IPS-15b (cell line): ENCODE data around the gene DHX32.
"Not testable (repeated sequence)": the region's sequence is repeated elsewhere in the genome, so short reads cannot be mapped to it uniquely, and the experiment has no call there.

Experiments
- H3K27me3 ChIP-seq: one replicate; pipeline ENCODE4 v1.6.1; 2013; ENCODE audit warnings: low read length; ENCODE audit not compliant: control insufficient read depth, insufficient read depth
- H3K36me3 ChIP-seq: one replicate; pipeline ENCODE4 v1.6.1; 2013; ENCODE audit warnings: low read length; ENCODE audit not compliant: control insufficient read depth, insufficient read depth
- H3K4me1 ChIP-seq: one replicate; pipeline ENCODE4 v1.6.1; 2013; ENCODE audit warnings: mild to moderate bottlenecking, low read length; ENCODE audit not compliant: control insufficient read depth, insufficient read depth
- H3K4me3 ChIP-seq: one replicate; pipeline ENCODE4 v1.5.1; 2013; ENCODE audit warnings: low read depth, low read length
- H3K9ac ChIP-seq: one replicate; pipeline ENCODE4 v1.6.1; 2013; ENCODE audit warnings: low read depth, mild to moderate bottlenecking, low read length
- H3K9me3 ChIP-seq: one replicate; pipeline ENCODE4 v1.6.1; 2013; ENCODE audit warnings: mild to moderate bottlenecking, low read length; ENCODE audit not compliant: control insufficient read depth, insufficient read depth

DHX32 gene

GRCh38 chr10:125881192-125881591, at the start of gene DHX32:
Gene DHX32 (minus strand): TSS chr10:125881292. CDS start chr10:125880824, 468 bp downstream.
- peaks cover 5% of the 10 kb centered on the region for H3K9me3 ChIP-seq
- H3K4me3 ChIP-seq = peak within 1 kb of the TSS; percentile 15
- no peaks in the 10 kb centered on the region for H3K36me3 ChIP-seq
- no peaks in the 10 kb centered on the region for H3K27me3 ChIP-seq
- H3K9ac ChIP-seq = peak within 1 kb of the TSS; percentile 38
- peaks cover 15% of the 10 kb centered on the region for H3K4me1 ChIP-seq

- Histone ChIP-seq H3K4me3 (no peak overlapping the region), H3K36me3 (no peaks in the 10 kb centered on the region), H3K9me3 (no peaks in the 10 kb centered on the region), H3K27me3 (no peaks in the 10 kb centered on the region), H3K9ac (no peak overlapping the region), H3K4me1 (no peaks in the 10 kb centered on the region)
These were observed 48.5 kb upstream of the DHX32 start for GRCh38 chr10:125929618-125930017.

GRCh38 chr10:125928928-125929585, 48.0 kb upstream of the DHX32 start:
- no peaks in the 10 kb centered on the region for H3K27me3 ChIP-seq
- no peak overlapping the region for H3K9ac ChIP-seq
- H3K4me3 ChIP-seq = no peak overlapping the region
- no peaks in the 10 kb centered on the region for H3K9me3 ChIP-seq
- H3K36me3 ChIP-seq = no peaks in the 10 kb centered on the region
- no peaks in the 10 kb centered on the region for H3K4me1 ChIP-seq

DNA sequence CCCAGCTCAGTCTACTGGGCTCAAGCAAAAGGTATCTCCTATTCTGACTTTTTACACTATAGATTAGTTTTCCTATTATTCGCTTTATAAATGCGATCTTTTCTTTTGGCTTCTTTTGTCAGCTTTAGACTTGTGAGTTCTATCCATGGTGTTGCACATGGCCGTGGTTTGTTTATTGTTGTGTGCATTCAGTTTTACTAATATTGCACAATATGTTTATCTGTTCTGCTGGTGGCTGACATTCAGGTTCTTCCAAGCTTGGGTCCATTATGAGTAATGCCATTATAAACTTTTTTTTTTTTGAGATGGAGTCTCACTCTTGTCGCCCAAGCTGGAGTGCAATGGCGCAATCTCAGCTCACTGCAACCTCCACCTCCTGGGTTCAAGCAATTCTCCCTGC, 46.2 kb upstream of the DHX32 start:
- not testable (repeated sequence) for H3K4me3 ChIP-seq, H3K9me3 ChIP-seq, H3K4me1 ChIP-seq, H3K27me3 ChIP-seq, H3K36me3 ChIP-seq, H3K9ac ChIP-seq

DNA sequence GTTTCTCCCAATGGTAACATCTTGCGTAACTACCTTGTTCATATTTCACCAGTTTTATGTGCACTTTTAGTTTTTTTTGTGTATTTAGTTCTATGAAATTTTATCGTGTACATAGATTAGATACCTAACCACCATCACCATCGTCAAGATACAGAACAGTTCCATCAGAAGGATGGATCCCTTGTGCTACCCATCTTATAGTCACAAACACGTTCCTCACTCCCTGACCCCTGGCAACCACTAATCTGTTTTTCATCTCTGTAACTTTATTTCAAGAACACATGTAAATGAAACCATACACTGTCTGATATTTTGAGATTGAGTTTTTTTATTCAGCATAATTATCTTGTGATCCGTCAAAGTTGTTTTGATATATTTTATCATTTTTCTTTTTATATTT, 45.2 kb upstream of the DHX32 start:
- no peaks in the 10 kb centered on the region for H3K27me3 ChIP-seq
- no peaks in the 10 kb centered on the region for H3K4me1 ChIP-seq
- H3K9ac ChIP-seq = no peak overlapping the region
- H3K4me3 ChIP-seq = no peak overlapping the region
- H3K36me3 ChIP-seq = no peaks in the 10 kb centered on the region
- H3K9me3 ChIP-seq = no peaks in the 10 kb centered on the region

DNA sequence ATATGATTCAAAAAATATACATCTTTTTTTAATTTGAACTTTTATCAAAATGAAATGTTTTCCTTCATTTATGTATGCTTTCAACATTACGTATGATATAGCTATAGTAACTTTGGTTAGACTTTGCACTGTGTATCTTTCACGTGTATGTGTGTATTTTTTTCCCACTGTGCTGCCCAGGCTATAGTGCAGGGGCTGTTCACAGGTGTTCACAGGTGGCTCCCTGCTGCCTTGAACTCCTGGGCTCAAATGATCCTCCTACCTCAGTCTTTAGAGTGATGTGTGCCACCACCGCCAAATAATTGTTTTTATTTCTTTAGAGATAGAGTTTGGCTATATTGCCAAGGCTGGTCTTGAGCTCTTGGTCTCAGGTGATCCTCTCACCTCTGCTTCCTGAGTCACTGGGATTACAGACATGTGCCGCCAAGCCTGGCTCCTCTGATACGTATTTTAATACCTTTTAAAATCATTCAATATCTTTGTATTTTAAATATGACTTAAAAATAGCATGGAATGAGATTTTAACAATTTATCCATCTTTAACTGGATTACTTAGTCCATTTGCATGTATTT, 44.3 kb upstream of the DHX32 start:
- Histone ChIP-seq H3K9ac (no peak overlapping the region), H3K36me3 (no peaks in the 10 kb centered on the region), H3K9me3 (no peaks in the 10 kb centered on the region), H3K4me1 (no peaks in the 10 kb centered on the region), H3K27me3 (no peaks in the 10 kb centered on the region), H3K4me3 (no peak overlapping the region)

- not testable (repeated sequence) for H3K27me3 ChIP-seq, H3K36me3 ChIP-seq, H3K9me3 ChIP-seq, H3K4me3 ChIP-seq, H3K4me1 ChIP-seq, H3K9ac ChIP-seq
These were observed 40.7 kb upstream of the DHX32 start for GRCh38 chr10:125921643-125922306.

DNA sequence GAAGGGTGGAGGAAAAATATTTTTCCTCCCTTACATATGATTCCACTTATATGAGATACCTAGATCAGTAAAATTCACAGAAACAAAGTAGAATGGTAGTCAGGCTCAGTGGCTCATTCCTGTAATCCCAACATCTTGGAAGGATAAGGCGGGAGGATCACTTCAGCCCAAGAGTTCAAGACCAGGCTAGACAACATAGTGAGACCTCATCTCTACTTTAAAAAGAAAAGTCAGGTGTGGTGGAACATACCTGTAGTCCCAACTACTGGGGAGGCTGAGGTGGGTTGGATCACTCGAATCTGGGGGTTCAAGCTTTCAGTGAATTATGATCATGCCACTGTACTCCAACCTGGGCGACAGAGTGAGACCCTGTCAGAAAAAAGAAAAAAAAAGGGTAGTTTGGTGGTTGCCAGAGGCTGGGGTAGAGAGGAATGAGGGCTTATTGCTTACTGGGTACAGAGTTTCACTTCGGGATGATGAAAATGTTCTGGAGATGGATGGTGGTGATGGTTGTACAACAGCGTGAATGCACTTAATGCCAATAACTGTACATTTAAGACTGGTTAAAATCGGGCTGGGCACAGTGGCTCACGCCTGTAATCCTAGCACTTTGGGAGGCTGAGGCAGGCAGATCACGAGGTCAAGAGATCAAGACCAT, 36.7 kb upstream of the DHX32 start:
- H3K4me1 ChIP-seq, H3K9ac ChIP-seq, H3K36me3 ChIP-seq, H3K4me3 ChIP-seq, H3K27me3 ChIP-seq, H3K9me3 ChIP-seq: not testable (repeated sequence)

- Histone ChIP-seq H3K4me1 (peaks cover 3% of the 10 kb centered on the region), H3K27me3 (no peaks in the 10 kb centered on the region), H3K36me3 (no peaks in the 10 kb centered on the region), H3K4me3 (no peak overlapping the region), H3K9me3 (peaks cover 3% of the 10 kb centered on the region), H3K9ac (no peak overlapping the region)
These were observed 35.9 kb upstream of the DHX32 start for GRCh38 chr10:125916977-125917376.

DNA sequence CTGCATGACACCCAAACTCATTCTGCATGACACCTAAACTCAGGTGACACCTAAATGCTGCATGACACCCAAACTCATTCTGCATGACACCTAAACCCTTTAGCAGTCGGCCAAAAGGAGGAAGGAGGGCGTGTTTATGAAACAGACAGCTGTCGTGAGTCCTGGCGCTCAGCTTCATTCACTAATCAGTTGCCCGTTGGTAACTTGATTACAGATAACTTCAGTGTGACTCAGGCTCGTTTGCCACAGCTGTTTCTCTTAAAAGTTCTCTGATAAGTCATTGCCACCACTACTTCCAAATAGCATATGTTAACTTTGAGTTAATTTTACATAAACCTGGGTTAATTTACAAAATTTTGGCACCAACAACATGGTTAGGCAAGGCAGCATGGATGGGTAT, 32.2 kb upstream of the DHX32 start:
- H3K9ac ChIP-seq = not testable (repeated sequence)

GRCh38 chr10:125911990-125912389, 30.9 kb upstream of the DHX32 start:
- Histone ChIP-seq H3K9ac (no peak overlapping the region), H3K4me1 (peaks cover 2% of the 10 kb centered on the region), H3K9me3 (peaks cover 3% of the 10 kb centered on the region), H3K36me3 (no peaks in the 10 kb centered on the region), H3K27me3 (no peaks in the 10 kb centered on the region), H3K4me3 (no peak overlapping the region)

More for the DNA sequence above, 32.2 kb upstream of the DHX32 start:
- H3K27me3 ChIP-seq, H3K4me1 ChIP-seq, H3K36me3 ChIP-seq, H3K4me3 ChIP-seq, H3K9me3 ChIP-seq: not testable (repeated sequence)

DNA sequence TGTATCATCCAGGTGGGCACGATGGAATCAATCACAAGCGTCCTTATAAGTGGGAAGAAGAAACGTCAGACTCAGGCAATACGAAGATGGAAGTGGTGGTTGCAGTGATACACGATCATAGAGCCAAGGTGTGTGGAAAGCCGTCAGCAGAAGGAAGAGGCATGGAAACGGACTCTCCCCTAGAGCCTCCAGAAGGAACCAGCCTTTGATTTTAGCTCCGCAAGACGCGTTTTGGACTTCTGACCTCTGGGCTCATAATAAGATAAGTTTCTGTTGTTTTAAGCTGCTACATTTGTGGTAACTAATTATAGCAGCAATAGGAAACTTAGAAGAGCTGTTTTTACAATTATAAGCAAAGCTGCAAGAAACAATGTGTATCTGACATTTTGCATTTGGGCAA, 30.1 kb upstream of the DHX32 start:
- no peak overlapping the region for H3K4me3 ChIP-seq
- no peaks in the 10 kb centered on the region for H3K27me3 ChIP-seq
- H3K9me3 ChIP-seq = peaks cover 3% of the 10 kb centered on the region
- H3K4me1 ChIP-seq = no peaks in the 10 kb centered on the region
- no peaks in the 10 kb centered on the region for H3K36me3 ChIP-seq
- no peak overlapping the region for H3K9ac ChIP-seq
